ENCODE results near the gene CDKL1.

The CDKL1 gene

DNA sequence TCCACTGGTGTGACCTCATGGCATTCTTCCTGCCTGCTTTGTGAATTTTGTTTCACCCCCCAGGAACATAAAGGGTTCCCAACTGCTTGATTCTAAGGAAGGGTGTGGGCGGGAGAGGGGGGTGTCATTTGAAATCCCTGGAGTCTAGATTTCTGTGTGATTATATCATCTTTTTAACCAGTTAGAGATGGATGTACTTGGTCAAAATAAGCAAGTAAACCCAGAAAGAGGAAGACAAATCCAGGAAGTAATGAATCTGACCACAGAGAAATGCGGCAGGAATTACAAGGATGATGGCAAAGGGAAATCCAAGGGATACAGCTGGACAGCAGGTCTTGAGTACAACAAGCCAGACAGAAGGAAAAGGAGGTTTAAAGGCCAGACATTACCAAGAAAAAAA, 45.7 kb downstream of the CDKL1 start:
- Histone ChIP-seq H3K4me3 (ENCODE audit: low read depth in 1 of 2, low read length in 2 of 2) (no peak overlapping the region), H3K9me3 (ENCODE audit: control insufficient read depth in 1 of 2, low read length in 2 of 2) (no peaks in the 10 kb centered on the region), H3K4me1 (ENCODE audit: control insufficient read depth in 1 of 2, insufficient read depth in 2 of 2, low read length in 2 of 2) (no peaks in the 10 kb centered on the region), H3K9ac (ENCODE audit: low read depth in 1 of 2, low read length in 2 of 2) (no peak overlapping the region), H3K36me3 (ENCODE audit: control insufficient read depth in 1 of 2, insufficient read depth in 2 of 2, low read length in 2 of 2) (peaks cover 1 to 7% of the 10 kb centered on the region in 2 donors), H3K27ac (ENCODE audit: low read depth, low read length) (no peak overlapping the region), H3K27me3 (ENCODE audit: control insufficient read depth in 1 of 2, insufficient read depth in 2 of 2, low read length in 2 of 2) (no peaks in the 10 kb centered on the region)

DNA sequence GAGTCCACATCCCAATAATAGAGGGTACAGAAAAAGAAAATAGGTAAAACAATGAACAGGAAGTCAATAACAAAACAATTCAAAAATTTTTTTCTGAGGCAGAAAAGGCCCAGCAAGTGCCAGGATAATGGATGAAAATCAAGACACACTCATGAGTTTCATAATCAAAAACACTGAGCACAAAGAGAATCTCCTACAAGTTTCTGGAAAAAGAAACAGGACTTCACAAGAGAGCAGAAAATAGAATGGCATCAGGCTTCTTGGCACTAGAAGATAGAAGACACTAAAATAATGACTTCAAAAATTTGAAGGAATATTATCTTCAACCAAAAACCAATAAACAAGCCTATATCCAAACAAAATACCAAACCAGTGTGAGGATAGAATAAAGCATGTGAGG, 47.7 kb downstream of the CDKL1 start:
- Histone ChIP-seq H3K9ac (ENCODE audit: low read depth in 1 of 2, low read length in 2 of 2) (no peak overlapping the region), H3K27ac (ENCODE audit: low read depth, low read length) (no peak overlapping the region), H3K27me3 (ENCODE audit: control insufficient read depth in 1 of 2, insufficient read depth in 2 of 2, low read length in 2 of 2) (no peaks in the 10 kb centered on the region), H3K9me3 (ENCODE audit: control insufficient read depth in 1 of 2, low read length in 2 of 2) (no peaks in the 10 kb centered on the region), H3K36me3 (ENCODE audit: control insufficient read depth in 1 of 2, insufficient read depth in 2 of 2, low read length in 2 of 2) (peaks cover 2 to 4% of the 10 kb centered on the region in 2 donors), H3K4me3 (ENCODE audit: low read depth in 1 of 2, low read length in 2 of 2) (no peak overlapping the region), H3K4me1 (ENCODE audit: control insufficient read depth in 1 of 2, insufficient read depth in 2 of 2, low read length in 2 of 2) (no peaks in the 10 kb centered on the region)

DNA sequence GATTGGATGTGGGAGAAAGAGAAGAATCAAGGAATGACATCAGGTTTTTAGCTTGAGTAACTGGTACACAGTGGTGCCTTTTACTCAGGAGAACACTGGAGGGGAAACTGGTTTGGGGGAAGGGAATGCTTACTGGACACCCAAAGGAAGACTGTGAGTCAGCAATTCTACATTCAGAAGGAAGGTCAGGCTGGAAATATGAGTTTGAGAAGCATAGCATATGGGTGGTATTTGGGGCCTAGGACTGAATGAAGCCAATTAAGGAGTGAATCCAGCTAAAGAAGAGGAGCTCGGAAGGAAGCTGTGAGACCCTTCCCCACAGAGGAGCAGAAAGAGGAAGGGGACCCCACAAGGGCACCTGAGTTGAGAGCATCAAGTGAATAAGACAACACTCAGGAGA, 49.2 kb downstream of the CDKL1 start:
- Histone ChIP-seq H3K27ac (ENCODE audit: low read depth, low read length) (no peak overlapping the region), H3K36me3 (ENCODE audit: control insufficient read depth in 1 of 2, insufficient read depth in 2 of 2, low read length in 2 of 2) (peaks cover 0 to 4% of the 10 kb centered on the region in 2 donors), H3K9ac (ENCODE audit: low read depth in 1 of 2, low read length in 2 of 2) (no peak overlapping the region), H3K4me3 (ENCODE audit: low read depth in 1 of 2, low read length in 2 of 2) (no peak overlapping the region), H3K4me1 (ENCODE audit: control insufficient read depth in 1 of 2, insufficient read depth in 2 of 2, low read length in 2 of 2) (no peaks in the 10 kb centered on the region), H3K27me3 (ENCODE audit: control insufficient read depth in 1 of 2, insufficient read depth in 2 of 2, low read length in 2 of 2) (no peaks in the 10 kb centered on the region), H3K9me3 (ENCODE audit: control insufficient read depth in 1 of 2, low read length in 2 of 2) (no peaks in the 10 kb centered on the region)

DNA sequence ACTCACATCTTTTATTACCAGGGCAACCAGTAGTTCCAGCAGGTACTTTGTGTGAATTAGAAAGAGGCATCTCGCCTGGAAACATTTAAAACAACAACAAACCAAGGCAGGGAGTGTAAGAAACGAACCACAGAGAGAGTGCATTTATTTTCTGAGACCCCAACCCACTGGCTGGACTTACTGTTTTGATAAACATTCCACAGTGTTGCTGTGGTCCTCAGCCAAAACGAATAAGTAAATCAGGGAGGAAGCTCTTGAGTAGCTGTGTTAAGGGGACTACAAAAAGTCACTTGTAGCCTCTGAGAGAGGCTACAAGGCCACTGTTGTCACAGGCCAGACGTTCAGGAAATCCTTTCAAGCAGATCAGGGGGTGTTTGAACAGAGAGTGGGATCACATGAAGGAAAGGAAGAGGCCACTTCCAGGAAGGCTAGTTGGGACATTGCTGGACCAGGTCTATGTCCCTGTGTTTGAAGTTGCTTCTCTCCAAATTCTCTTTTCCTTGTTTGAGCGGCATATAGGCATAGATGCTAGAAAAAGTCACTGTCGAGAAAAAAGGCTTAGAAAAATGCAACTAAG, 50.7 kb downstream of the CDKL1 start:
- Histone ChIP-seq H3K27me3 (ENCODE audit: control insufficient read depth in 1 of 2, insufficient read depth in 2 of 2, low read length in 2 of 2) (no peaks in the 10 kb centered on the region), H3K4me1 (ENCODE audit: control insufficient read depth in 1 of 2, insufficient read depth in 2 of 2, low read length in 2 of 2) (no peaks in the 10 kb centered on the region), H3K4me3 (ENCODE audit: low read depth in 1 of 2, low read length in 2 of 2) (no peak overlapping the region), H3K9me3 (ENCODE audit: control insufficient read depth in 1 of 2, low read length in 2 of 2) (no peaks in the 10 kb centered on the region), H3K9ac (ENCODE audit: low read depth in 1 of 2, low read length in 2 of 2) (no peak overlapping the region), H3K27ac (ENCODE audit: low read depth, low read length) (no peak overlapping the region), H3K36me3 (ENCODE audit: control insufficient read depth in 1 of 2, insufficient read depth in 2 of 2, low read length in 2 of 2) (peaks cover 0 to 4% of the 10 kb centered on the region in 2 donors)

DNA sequence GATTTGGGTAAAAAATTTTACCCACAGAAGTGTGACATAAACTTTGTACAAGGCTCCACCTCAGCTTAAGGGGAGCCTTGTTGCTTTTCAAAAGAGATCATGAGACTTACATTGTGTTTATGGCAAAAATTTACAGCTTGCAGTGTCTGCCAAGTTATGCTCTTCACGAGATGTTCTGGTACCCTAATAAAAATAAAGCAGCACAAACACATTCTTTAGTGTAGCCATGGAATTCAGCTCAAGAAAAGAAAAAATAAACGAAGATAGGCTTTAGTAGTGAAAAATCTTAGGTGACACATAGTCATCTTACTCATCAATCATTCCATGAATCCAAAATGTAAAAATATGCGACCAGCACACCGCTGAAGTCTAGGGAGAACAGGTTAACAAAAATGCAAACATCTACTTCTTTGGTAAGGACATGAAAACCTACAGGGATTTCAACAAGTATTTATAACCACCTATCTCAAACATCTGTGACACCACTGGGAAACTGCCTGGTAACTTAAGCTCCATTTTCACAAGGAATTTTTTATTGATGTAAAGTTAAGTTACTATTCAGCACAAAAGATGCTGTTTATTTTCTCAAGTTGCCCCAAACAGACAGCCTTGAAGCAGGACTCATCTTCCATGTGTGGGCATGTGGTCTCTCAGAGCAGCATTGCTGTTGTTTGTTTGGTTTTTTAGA, 51.7 kb downstream of the CDKL1 start:
- Histone ChIP-seq H3K9me3 (ENCODE audit: control insufficient read depth in 1 of 2, low read length in 2 of 2) (no peaks in the 10 kb centered on the region), H3K27me3 (ENCODE audit: control insufficient read depth in 1 of 2, insufficient read depth in 2 of 2, low read length in 2 of 2) (no peaks in the 10 kb centered on the region), H3K9ac (ENCODE audit: low read depth in 1 of 2, low read length in 2 of 2) (no peak overlapping the region), H3K27ac (ENCODE audit: low read depth, low read length) (no peak overlapping the region), H3K4me1 (ENCODE audit: control insufficient read depth in 1 of 2, insufficient read depth in 2 of 2, low read length in 2 of 2) (peaks cover 3 to 6% of the 10 kb centered on the region in 2 donors), H3K36me3 (ENCODE audit: control insufficient read depth in 1 of 2, insufficient read depth in 2 of 2, low read length in 2 of 2) (peaks cover 0 to 4% of the 10 kb centered on the region in 2 donors), H3K4me3 (ENCODE audit: low read depth in 1 of 2, low read length in 2 of 2) (no peak overlapping the region)

DNA sequence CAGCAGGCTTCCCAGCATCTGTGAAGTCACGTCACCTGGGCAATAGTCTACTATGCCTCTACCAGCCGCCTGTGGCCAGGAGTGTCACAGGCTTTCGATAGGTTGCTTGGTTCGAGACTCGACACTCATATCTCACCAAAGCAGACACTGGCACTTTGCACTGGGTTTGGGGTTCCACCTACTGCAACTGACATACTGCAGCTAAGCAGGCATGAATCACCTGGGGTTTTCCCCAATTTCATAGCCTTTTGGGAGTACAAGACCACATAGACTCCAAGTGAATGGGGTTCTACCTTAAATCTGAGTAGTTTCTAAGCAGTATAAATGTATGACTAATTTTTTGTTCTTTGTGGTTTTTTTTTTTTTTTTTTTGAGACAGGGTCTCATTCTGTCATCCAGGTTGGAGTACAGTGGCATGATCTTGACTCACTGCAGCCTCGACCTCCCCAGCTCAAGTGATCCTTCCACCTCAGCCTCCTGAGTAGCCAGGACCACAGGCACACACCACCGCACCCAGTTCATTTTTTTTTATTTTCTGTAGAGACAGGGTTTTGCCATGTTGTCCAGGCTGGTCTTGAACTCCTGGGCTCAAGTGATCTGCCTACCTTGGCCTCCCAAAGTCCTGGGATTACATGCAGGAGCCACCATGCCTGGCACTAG, 52.4 kb downstream of the CDKL1 start:
- Histone ChIP-seq H3K36me3 (ENCODE audit: control insufficient read depth in 1 of 2, insufficient read depth in 2 of 2, low read length in 2 of 2) (peaks cover 0 to 4% of the 10 kb centered on the region in 2 donors), H3K9ac (ENCODE audit: low read depth in 1 of 2, low read length in 2 of 2) (no peak overlapping the region), H3K27me3 (ENCODE audit: control insufficient read depth in 1 of 2, insufficient read depth in 2 of 2, low read length in 2 of 2) (no peaks in the 10 kb centered on the region), H3K27ac (ENCODE audit: low read depth, low read length) (no peak overlapping the region), H3K4me1 (ENCODE audit: control insufficient read depth in 1 of 2, insufficient read depth in 2 of 2, low read length in 2 of 2) (peaks cover 7 to 11% of the 10 kb centered on the region in 2 donors), H3K4me3 (ENCODE audit: low read depth in 1 of 2, low read length in 2 of 2) (no peak overlapping the region), H3K9me3 (ENCODE audit: control insufficient read depth in 1 of 2, low read length in 2 of 2) (no peaks in the 10 kb centered on the region)

DNA sequence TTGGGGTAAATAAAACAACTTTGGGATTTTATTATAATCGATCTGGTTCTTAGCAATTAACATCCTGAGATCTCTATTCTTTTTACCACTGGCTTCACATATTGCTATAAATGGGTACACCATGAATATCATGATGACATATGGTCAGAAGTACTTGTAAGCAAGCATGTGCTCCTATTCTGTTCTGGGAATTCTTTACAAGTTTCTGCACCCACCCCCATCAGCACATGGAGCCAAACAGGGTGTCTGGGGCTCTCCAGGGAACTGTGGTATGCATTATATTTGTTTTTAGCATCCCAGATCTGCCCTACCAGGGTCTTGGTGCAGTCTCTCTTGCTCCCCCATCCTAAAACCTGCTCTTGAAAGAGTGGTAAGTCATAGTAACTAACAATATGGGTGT, 53.2 kb downstream of the CDKL1 start:
- no peak overlapping the region for H3K9ac ChIP-seq (ENCODE audit: low read depth in 1 of 2, low read length in 2 of 2)
- H3K27me3 ChIP-seq (ENCODE audit: control insufficient read depth in 1 of 2, insufficient read depth in 2 of 2, low read length in 2 of 2), result no peaks in the 10 kb centered on the region
- H3K4me3 ChIP-seq (ENCODE audit: low read depth in 1 of 2, low read length in 2 of 2), result no peak overlapping the region
- H3K27ac ChIP-seq (ENCODE audit: low read depth, low read length), result no peak overlapping the region
- no peaks in the 10 kb centered on the region for H3K9me3 ChIP-seq (ENCODE audit: control insufficient read depth in 1 of 2, low read length in 2 of 2)
- H3K4me1 ChIP-seq (ENCODE audit: control insufficient read depth in 1 of 2, insufficient read depth in 2 of 2, low read length in 2 of 2), result peaks cover 7 to 19% of the 10 kb centered on the region in 2 donors
- H3K36me3 ChIP-seq (ENCODE audit: control insufficient read depth in 1 of 2, insufficient read depth in 2 of 2, low read length in 2 of 2), result peaks cover 0 to 4% of the 10 kb centered on the region in 2 donors

DNA sequence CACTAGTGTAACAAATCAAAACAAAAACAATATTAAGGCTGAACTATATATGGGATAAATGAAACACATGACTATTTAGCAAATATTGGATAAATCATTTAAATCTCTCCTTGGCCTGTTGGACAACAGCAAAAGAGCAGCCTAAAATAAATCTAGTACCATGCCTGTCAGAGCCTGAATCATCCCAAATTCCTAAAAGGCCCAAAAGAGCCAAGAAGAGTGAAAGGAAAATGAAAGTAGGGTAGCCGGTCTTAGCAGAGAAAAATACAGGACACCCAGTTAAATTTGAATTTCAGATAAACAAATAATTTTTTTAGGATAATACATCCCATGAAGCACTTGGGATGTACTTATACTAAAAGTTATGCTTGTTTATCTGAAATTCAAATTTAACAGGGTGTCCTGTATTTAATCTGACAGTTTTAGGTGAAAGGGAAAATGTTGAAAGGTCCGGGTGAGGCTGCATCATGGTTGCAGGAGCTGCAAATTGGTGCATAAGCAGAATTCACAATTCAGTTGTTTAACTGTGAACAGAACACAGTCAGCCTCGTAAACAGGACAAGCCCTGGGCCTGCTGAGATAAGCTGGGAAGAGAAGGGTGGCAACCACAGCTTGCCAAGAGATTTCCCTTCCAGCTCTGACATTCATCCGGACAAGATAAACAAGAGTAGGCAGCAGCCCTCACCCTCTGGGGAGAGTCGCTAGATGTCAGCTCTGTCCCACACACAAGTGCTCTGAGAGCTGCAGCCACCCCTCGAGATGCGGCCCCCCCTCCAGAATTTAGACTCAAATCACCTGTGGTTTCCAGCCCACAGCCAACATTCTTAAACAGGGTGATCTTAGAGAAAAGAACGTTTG, 54.2 kb downstream of the CDKL1 start:
- Histone ChIP-seq H3K9ac (ENCODE audit: low read depth in 1 of 2, low read length in 2 of 2) (no peak overlapping the region), H3K4me3 (ENCODE audit: low read depth in 1 of 2, low read length in 2 of 2) (no peak overlapping the region), H3K9me3 (ENCODE audit: control insufficient read depth in 1 of 2, low read length in 2 of 2) (no peaks in the 10 kb centered on the region), H3K36me3 (ENCODE audit: control insufficient read depth in 1 of 2, insufficient read depth in 2 of 2, low read length in 2 of 2) (peaks cover 0 to 4% of the 10 kb centered on the region in 2 donors), H3K4me1 (ENCODE audit: control insufficient read depth in 1 of 2, insufficient read depth in 2 of 2, low read length in 2 of 2) (peaks cover 14 to 23% of the 10 kb centered on the region in 2 donors), H3K27me3 (ENCODE audit: control insufficient read depth in 1 of 2, insufficient read depth in 2 of 2, low read length in 2 of 2) (no peaks in the 10 kb centered on the region), H3K27ac (ENCODE audit: low read depth, low read length) (no peak overlapping the region)

DNA sequence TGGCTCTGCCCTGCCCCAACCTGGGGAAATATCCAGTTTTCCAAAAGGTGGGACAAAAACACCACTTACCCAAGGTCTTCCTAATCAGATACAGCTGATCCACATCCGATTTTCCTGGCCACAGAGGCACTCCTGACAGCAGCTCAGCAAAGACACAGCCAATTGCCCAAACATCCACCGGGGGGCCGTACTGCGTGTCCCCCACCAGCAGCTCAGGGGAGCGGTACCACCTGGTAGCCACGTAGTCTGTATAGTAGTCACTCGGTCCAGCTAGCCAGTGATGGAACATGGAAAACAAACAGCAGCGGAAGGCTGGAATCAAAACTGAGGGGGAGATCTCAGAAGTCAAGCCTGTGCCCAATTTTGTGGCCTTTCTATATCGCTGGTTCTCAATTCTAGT, 55.7 kb downstream of the CDKL1 start:
- H3K4me1 ChIP-seq (ENCODE audit: control insufficient read depth in 1 of 2, insufficient read depth in 2 of 2, low read length in 2 of 2), result peaks cover 14 to 30% of the 10 kb centered on the region in 2 donors
- no peaks in the 10 kb centered on the region for H3K9me3 ChIP-seq (ENCODE audit: control insufficient read depth in 1 of 2, low read length in 2 of 2)
- H3K4me3 ChIP-seq (ENCODE audit: low read depth in 1 of 2, low read length in 2 of 2), result no peak overlapping the region
- H3K9ac ChIP-seq (ENCODE audit: low read depth in 1 of 2, low read length in 2 of 2), result no peak overlapping the region
- no peak overlapping the region for H3K27ac ChIP-seq (ENCODE audit: low read depth, low read length)
- H3K27me3 ChIP-seq (ENCODE audit: control insufficient read depth in 1 of 2, insufficient read depth in 2 of 2, low read length in 2 of 2), result no peaks in the 10 kb centered on the region
- peaks cover 0 to 5% of the 10 kb centered on the region in 2 donors for H3K36me3 ChIP-seq (ENCODE audit: control insufficient read depth in 1 of 2, insufficient read depth in 2 of 2, low read length in 2 of 2)

DNA sequence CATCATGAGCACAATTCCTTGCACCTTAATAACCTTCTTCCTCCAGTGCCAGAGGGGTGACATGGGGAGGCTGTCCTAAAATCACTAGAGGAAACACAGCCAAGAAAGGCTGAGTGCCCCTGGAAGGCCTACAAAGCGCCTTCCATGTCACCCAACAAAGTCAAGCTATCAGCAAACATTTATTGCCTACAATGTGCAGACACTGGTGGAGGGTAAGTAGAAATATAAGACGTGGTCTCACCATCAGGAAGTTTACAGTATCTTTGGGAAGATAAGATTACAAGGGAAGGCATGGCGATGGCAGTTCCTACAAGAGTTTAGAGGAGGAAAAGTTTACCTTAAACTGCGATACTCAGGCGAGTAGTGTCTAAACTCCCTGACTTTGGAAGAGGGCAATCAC, 56.6 kb downstream of the CDKL1 start:
- no peak overlapping the region for H3K27ac ChIP-seq (ENCODE audit: low read depth, low read length)
- no peak overlapping the region for H3K4me3 ChIP-seq (ENCODE audit: low read depth in 1 of 2, low read length in 2 of 2)
- H3K27me3 ChIP-seq (ENCODE audit: control insufficient read depth in 1 of 2, insufficient read depth in 2 of 2, low read length in 2 of 2), result no peaks in the 10 kb centered on the region
- H3K9ac ChIP-seq (ENCODE audit: low read depth in 1 of 2, low read length in 2 of 2), result no peak overlapping the region
- H3K36me3 ChIP-seq (ENCODE audit: control insufficient read depth in 1 of 2, insufficient read depth in 2 of 2, low read length in 2 of 2), result peaks cover 0 to 5% of the 10 kb centered on the region in 2 donors
- H3K9me3 ChIP-seq (ENCODE audit: control insufficient read depth in 1 of 2, low read length in 2 of 2), result no peaks in the 10 kb centered on the region
- H3K4me1 ChIP-seq (ENCODE audit: control insufficient read depth in 1 of 2, insufficient read depth in 2 of 2, low read length in 2 of 2), result peaks cover 21 to 38% of the 10 kb centered on the region in 2 donors

Measured in duodenal mucosa (tissue), 2 donors.